GM19099 (cell line): ENCODE measurements around the gene SYT14.

Experiments
- POLR2A ChIP-seq: IDR thresholded peaks from 3 replicates; pipeline ENCODE4 v1.6.1; 2011; ENCODE audit warnings: low read depth; ENCODE audit not compliant: insufficient read length; ENCODE audit errors: extremely low read depth

Gene SYT14

DNA sequence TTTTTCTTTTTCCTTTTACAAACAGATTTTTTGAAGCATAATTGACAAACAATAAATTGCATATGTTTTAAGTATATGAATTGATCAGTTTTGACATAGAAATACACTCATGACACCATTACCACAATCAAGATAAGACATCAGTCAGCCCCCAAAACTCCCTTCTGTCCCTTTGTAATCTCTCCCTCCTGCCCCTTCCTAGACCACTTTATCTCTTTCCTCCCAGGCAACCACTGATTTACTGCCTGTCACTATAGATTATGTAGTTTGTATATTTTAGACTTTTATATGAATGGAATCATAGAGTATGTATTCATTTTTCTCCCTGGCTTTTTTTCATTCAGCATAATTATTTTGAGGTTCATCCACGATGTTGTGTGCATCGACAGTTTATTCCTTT lies 6.9 kb upstream of the SYT14 start:
- no peak for TF ChIP-seq POLR2A

DNA sequence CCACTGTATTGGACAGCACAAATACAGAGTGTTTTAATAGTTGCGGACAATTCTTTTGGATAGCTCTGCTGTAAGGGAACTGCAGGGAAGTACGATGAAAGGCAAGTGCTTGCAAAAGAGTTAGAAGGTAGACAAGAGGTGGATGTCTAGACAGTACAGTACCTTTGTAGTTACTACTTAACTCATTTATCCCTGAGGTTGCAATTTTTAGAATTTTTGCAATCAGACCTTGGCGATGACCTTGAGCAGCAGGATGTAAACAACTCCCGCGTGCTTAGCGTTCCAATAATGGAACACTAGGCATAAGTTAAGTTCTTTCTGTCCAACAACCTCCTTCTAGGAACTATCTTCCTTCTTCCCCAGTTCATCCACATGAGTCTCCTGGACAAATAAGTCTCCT lies 1.9 kb upstream of the SYT14 start:
- no peak for TF ChIP-seq POLR2A

DNA sequence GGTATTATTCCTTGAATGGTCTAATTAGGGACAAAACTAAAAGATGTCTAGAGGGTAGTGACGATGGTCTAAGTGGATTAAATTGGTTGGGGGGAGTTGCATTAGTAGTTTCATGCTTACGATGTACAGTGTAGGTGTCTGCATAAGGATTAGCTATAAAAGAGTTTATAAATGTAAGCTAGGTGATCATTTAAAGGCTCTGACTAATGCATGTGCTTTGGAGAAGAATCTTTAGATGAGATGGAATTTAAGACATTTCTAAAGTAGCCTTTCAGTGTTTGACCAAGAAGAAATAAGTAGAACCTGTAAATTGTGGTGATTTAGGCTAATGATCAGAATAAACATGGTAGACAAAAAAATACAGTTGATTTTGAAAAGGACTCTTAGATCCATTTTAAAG lies 7.4 kb downstream of the SYT14 start:
- no peak for TF ChIP-seq POLR2A

DNA sequence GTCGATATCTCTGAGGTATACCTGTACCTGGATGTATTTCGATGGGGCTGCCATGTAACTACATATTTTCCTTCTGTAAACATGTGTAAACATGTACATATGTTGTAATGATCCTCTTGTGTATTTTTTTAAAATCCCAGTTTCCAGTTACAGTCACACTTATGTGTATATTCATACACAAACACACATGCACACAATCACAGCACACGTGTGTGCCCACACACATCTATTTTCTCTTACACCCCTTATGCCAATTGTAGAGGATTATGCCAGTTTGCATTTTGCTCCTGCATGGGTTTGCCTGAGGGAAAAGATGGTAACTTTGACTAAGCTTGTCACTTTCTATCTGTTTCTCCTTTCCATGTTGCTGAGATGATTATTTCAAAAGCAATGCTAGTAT lies 10.1 kb downstream of the SYT14 start:
- no peak for TF ChIP-seq POLR2A

DNA sequence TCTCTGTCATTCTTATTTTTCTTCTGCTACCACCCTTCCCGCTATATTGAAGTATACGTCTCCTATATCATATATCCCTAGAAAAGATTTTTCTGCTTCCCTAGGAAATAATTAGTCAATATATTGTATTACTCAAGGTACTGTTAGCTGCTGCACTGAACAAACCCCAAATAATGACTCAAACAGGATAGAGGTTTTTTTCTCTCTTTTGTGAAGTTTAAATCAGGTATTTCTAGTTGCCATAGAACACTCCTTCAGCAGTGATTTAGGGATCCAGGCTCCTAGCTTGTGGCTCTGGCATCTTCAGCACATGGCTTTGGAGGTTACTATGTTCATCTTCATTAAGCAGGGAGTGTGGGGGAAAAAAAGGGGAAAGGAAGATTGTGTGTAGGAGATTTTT lies 18.1 kb downstream of the SYT14 start:
- no peak for TF ChIP-seq POLR2A

DNA sequence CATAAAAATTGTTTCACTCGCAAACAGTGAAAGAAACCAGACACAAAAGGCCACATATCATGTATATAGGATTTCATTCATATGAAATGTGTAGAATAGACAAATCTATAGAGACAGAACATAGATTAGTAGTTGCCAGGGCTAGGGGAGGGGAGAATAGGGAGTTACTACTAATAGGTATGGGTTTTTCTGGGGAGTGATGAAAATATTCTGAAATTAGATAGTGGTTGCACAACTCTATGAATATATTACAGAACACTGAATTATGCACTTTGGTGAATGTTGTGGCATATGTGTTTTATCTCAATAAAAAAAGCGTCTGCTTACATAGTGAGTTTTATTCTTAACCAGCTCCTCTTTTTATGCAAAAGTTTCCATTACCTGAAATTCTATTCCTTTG lies 21.6 kb downstream of the SYT14 start:
- TF ChIP-seq POLR2A, result no peak

DNA sequence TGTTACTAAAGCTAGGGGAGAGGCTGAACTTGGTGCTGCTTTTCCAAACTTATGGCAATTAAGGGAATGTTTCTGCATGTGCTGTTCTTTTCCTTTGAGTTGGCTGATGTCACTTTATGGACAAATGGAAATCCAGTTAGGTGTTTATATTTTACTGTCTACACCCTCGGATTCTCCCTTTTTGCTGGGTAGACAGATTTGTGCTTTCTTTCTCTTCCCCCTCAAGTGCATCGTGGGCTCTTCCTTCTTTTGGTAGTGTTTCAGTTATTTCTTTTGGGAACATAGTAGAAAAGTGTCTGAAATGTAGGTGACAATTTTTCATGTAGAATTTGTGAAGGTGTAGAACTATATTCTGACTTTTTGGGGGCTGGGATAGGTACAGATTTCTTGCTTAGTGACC lies 22.9 kb downstream of the SYT14 start:
- no peak for TF ChIP-seq POLR2A

DNA sequence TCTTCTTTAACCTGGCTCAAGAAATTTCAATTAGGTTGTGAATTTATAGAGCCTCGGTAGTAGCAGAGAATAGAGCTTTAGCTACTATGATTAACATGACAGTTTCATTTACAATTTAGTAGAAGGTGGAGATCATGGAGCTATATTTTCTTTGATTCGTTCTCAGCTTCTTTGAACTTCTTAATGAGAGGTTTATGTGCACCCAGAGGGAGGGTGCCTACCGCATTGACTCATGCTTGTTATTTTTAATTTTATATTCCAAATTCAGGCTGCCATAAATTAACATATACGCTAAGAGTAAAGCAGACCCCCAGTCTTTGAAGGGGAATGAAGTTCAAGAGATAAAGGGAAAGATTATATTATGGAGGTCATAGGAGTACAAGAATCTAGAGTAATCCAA lies 24.4 kb downstream of the SYT14 start:
- TF ChIP-seq POLR2A, result no peak

DNA sequence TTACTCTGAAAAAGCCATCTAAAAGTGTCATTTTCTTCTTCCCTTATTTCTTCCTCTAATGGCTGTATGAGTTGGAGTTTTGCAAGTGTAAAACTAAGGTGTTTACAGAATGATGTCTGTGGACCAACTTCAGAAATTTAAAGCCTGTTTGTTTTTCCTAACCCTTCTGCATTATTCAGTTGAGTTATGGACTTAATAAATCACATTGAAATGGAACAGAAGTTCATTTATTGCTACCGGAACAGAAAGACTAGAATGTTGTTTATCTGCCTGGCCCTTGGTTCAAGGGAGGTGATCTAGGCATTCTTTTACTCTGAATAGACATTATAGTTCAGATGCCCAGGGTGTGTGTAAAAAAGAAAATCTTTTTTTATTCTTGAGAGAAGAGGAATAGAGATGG lies 24.8 kb downstream of the SYT14 start:
- TF ChIP-seq POLR2A, result no peak

DNA sequence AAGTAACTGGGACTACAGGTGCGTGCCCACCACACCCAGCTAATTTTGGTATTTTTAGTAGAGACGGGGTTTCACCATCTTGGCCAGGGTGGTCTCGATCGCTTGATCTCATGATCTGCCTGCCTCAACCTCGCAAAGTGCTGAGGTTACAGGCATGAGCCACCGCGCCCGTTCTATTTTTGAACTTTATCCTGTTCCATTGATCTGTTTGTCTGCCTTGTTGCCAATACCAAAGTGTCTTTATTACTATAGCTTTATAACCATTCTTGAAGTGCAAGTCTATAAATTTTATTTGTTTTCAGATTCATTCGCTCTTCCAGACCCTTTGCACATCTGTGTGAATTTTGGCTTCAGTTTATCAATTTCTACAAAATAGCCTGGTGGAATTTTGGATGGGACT lies 28.0 kb downstream of the SYT14 start:
- no peak for TF ChIP-seq POLR2A

DNA sequence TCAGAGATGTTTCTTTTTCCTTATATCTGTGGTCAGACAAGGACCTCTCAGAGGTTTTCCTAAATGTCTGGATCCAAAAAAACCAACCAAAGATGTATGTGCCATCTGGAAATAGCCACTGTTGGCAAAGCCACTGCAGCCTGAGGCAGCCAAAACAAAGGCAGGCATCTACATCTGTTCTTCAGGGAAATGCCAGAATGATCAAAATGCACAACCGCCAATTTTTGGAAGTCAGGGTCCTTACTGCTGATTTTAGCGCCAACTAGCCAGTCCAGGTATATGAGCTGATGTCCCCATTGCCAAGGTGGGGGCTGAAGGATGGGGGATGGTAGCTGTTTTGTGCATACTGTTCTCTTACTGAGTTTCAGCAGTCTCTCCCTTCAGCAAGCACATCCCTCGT lies 45.9 kb downstream of the SYT14 start:
- TF ChIP-seq POLR2A, result no peak

DNA sequence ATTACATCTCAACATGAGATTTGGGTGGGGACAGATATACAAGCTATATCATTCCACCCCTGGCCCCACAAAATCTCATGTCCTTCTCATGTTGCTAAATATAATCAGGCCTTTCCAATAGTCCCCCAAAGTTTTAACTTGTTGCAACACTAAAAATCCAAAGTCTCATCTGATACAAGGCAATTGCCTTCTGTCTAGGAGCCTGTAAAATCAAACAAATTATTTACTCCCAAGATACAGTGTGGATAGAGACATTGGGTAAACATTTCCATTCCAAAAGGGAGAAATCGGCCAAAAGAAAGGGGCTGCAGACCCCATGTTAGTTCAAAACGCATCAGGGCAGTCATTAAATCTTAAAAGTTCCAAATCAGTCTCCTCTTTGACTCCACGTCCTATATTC lies 47.0 kb downstream of the SYT14 start:
- no peak for TF ChIP-seq POLR2A

DNA sequence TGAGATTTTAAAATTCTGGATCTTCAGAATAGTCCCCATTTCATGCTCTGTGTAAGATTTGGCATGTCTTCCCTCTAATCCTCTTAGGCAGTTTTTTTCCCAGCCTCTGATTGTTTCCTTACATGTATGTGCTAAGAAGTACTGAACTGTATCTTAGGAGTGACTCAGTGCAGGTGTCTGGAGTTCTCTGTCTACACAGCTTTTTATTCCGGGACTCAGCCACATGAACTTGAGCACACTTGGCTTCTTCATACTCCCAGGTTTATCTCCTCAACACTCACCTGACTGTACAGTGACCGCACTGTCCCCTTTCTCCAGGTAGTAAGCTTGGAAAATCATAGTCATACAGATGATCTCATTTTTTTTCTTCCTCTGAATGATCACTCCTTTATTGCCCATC lies 50.7 kb downstream of the SYT14 start:
- TF ChIP-seq POLR2A, result no peak

DNA sequence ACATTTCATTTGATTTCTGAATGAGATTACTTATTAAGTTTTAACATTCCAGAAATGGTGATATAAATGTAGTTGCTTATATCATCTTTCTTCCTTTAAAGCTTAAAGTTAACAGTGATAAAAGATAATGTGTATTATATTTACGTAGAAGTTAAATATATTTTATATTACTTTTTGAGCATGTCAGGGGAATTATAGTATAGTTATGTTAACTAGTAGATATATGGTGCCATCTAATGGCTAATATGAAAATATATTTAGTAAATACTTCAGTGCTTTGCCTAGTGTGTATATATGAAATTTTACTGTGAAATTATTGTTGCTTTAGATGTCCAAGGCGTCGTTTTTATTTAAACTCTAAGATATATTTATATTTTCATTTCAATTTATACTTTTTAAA lies 51.5 kb downstream of the SYT14 start:
- no peak for TF ChIP-seq POLR2A

DNA sequence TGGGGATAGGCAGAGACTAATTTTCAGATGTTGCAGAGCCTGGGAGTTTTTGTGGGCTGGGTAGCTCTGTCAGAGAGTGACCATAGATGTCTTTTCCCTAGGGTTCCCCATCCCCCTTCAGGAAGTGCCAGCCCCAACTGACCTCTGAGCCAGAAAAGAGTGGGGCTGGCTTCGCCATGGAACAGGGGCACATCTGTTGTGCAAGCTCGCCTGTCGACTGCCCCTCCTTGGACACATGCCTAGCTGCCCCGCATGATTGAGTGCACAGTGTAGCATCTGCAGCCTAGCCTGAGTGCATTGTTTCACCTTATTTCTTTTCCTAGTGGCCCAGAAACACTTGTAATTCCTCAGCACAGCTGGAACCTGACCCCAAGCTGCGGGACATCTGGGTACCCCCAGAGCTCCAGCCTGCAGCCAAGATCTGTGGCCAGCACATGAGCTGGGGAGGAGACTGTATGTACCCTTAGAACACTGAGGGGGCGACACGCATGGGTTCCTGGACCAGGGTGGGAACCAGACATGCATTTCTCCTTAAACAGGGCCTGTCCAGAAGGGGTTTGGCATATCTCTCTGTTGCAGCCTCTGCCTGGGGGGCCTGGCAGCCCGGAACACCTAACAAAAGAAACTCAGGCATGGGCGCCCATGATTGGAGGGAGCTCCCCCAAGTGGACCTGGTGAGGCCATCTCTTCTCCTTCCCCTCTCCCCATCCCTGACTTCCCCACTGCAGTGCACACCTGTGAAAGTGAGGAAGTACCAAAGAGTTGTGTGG lies 55.2 kb downstream of the SYT14 start:
- no peak for TF ChIP-seq POLR2A

DNA sequence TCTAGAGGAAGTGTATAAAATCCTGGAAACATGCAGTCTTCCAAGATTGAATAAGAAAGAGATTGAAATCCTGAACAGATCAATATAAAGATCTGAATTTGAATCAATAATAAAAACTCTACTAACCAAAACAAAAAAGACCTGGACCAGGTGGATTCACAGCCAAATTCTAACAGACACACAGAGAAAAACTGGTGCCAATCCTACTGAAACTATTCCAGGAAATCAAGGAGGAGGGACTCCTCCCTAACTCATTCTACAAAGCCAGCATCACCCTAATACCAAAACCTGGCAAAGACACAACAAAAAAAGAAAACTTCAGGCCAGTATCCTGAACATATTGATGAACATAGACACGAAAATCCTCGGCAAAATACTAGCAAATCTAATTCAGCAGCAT lies 58.3 kb downstream of the SYT14 start:
- no peak for TF ChIP-seq POLR2A

DNA sequence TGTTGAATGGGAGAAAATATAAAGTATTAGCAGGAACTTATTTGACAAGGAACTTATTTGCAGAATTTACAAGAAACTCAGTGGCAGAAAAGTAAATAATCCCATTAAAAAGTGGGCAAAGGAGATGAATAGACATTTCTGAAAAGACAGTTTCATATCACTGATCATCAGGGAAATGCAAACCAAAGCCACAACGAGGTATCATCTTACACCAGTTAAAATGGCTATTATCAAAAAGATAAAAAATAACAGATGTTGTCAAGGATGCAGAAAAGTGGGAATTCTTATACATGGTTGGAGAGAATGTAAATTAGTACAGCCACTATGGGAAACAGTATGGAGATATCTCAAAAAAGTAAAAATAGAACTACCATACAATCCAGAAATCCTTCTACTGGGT lies 61.0 kb downstream of the SYT14 start:
- no peak for TF ChIP-seq POLR2A
